ENCODE data around the gene PRDM5.

DNA sequence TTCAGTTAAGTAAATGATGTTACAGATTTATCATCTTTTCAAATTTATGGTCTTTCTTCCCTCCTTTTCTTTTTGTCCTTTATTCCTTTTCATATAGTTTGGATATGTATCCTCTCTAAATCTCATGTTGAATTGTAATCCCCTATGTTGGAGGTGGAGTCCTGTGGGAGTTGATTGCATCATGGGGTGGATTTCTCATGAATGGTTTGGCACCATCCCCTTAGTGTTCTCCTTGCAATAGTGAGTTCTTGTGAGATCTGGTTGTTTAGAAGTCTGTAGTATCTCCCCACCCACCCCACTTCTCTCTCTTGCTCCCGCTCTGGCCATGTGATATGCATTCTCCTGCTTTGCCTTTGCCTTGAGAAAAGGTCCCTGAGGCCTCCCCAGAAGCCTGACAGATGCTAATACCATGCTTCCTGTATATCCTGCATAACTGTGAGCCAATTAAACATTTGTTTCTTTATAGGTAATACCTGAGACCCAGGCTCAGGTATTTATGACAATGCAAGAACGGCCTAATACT lies 236.7 kb downstream of the PRDM5 start:
- TF ChIP-seq CTCF (IDR thresholded peaks at IDR 0.05; ENCODE audit: low read depth, low read length) (no peak), POLR2A (IDR thresholded peaks at IDR 0.05; ENCODE audit: extremely low read depth, insufficient read length) (no peak)

All from NB4 (cell line).